Measurements from ENCODE around the gene MAP3K2. TPM values are rescaled to one million over a fixed set of nuclear protein-coding genes. Genes with fewer than 3 reads are reported as not detected.

MAP3K2 gene
- total RNA-seq, 1 donor from 2014 or later = 36.6 TPM

DNA sequence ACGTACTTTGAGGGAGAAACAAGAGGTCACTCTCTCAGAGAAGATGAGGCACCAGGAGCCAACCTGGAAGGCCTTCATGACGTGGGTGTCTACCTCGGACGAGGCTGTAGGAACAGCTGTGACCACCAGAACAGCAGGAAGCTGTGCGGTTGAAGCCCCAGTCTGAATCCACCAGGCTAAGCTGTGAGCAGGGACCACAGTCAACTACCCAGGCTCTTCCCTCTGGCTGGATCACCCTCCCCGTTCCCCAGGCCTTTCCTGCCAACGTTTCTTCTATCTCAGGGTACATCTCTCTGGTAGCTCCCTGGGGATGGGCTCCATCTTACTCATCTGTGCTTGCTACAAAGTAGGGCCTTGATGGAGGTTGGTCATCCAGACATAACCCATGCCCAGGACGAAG, 130.9 kb downstream of the MAP3K2 start:
- TF ChIP-seq POLR2AphosphoS5 (IDR thresholded peaks at IDR 0.05; ENCODE audit: insufficient read depth in 1 of 2, low read depth in 1 of 2) = no peak
- TF ChIP-seq POLR2A (IDR thresholded peaks at IDR 0.05) = no peak
- TF ChIP-seq, protein P1, sequence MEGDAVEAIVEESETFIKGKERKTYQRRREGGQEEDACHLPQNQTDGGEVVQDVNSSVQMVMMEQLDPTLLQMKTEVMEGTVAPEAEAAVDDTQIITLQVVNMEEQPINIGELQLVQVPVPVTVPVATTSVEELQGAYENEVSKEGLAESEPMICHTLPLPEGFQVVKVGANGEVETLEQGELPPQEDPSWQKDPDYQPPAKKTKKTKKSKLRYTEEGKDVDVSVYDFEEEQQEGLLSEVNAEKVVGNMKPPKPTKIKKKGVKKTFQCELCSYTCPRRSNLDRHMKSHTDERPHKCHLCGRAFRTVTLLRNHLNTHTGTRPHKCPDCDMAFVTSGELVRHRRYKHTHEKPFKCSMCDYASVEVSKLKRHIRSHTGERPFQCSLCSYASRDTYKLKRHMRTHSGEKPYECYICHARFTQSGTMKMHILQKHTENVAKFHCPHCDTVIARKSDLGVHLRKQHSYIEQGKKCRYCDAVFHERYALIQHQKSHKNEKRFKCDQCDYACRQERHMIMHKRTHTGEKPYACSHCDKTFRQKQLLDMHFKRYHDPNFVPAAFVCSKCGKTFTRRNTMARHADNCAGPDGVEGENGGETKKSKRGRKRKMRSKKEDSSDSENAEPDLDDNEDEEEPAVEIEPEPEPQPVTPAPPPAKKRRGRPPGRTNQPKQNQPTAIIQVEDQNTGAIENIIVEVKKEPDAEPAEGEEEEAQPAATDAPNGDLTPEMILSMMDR (IDR thresholded peaks at IDR 0.05) = no peak
- Histone ChIP-seq H3K4me3 (no peak overlapping the region), H3K27ac (no peak overlapping the region), H3K9me3 (no peaks in the 10 kb centered on the region), H3K27me3 (no peaks in the 10 kb centered on the region), H3K4me1 (no peaks in the 10 kb centered on the region), H3K36me3 (peaks cover 2 to 43% of the 10 kb centered on the region in 2 donors)
- intact Hi-C loops (cut with DNase I) = no loop called here
- no peak for DNase-seq (ENCODE audit: extremely low spot score in 2 of 2)

DNA sequence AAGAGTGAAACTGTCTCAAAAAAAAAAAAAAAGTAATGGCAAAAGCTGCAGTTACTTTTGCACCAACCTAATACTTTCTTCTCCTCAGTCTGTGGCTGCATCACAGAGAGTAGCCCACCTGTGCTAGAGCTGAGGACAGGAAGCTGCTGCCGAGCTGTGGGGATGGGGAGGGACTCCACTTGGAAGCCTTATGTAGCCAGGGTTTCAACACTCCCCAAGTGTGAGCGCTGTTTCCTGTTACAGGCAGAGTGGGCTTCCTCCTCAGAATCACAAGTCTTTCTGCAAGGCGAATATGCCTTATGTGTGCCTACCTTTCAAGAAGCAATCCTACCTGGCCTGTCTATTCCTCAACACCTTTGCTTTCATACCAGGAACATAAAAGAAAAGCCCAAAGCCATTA, 131.4 kb downstream of the MAP3K2 start:
- Histone ChIP-seq H3K4me1 (no peaks in the 10 kb centered on the region), H3K27ac (no peak overlapping the region), H3K4me3 (no peak overlapping the region), H3K27me3 (no peaks in the 10 kb centered on the region), H3K36me3 (peaks cover 2 to 43% of the 10 kb centered on the region in 2 donors), H3K9me3 (no peaks in the 10 kb centered on the region)
- TF ChIP-seq, protein P1 (IDR thresholded peaks at IDR 0.05) = no peak
- TF ChIP-seq POLR2A (IDR thresholded peaks at IDR 0.05) (no peak), POLR2AphosphoS5 (IDR thresholded peaks at IDR 0.05; ENCODE audit: insufficient read depth in 1 of 2, low read depth in 1 of 2) (no peak)
- intact Hi-C loops (cut with DNase I) = no loop called here
- no peak for DNase-seq (ENCODE audit: extremely low spot score in 2 of 2)

DNA sequence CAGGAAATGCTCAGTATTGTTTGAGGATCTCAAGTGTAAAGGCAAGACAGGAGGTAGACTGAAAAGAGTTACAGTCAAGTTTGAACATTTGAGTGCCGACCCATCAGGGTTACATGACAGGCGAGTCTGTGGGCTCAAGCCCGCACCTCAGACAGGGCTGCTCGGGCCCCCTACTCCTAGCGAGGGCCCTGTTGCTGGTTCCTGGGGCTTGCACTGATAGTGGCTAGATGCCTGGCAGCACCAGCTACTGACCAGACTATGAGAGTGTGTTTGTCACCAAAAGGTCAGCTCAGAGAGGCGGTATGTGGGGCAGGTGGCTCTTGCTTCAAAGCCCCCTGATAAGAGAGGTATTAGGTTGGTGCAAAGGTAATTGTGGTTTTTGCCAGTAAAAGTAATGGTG, 132.1 kb downstream of the MAP3K2 start:
- TF ChIP-seq POLR2A (IDR thresholded peaks at IDR 0.05) (no peak), POLR2AphosphoS5 (IDR thresholded peaks at IDR 0.05; ENCODE audit: insufficient read depth in 1 of 2, low read depth in 1 of 2) (no peak)
- TF ChIP-seq, protein P1 (IDR thresholded peaks at IDR 0.05) = no peak
- intact Hi-C loops (cut with DNase I) = no loop called here
- Histone ChIP-seq H3K9me3 (no peaks in the 10 kb centered on the region), H3K27ac (no peak overlapping the region), H3K36me3 (peaks cover 2 to 37% of the 10 kb centered on the region in 2 donors), H3K4me3 (no peak overlapping the region), H3K4me1 (no peaks in the 10 kb centered on the region), H3K27me3 (no peaks in the 10 kb centered on the region)
- DNase-seq (ENCODE audit: extremely low spot score in 2 of 2) = no peak

DNA sequence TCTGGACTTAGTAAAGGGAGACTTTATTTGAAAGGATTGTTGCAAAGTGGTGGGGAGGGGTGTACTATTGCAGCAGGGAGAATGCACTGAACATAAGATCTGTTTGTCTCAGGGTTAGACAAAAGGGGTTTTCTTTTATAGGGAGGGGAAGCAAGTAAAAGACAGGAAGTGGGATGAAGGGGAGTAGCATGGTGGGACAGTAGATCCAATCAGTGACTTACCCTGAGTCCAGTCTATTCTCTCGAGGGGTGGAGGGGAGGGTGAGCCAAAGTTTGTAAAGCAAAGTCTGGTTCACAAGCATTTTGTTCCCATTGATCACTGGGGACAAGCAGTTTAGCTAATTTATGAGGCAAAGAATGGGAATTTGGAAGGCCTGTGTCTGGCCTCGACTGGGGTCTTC, 132.6 kb downstream of the MAP3K2 start:
- H3K36me3 ChIP-seq = peaks cover 2 to 32% of the 10 kb centered on the region in 2 donors
- no peaks in the 10 kb centered on the region for H3K27me3 ChIP-seq
- no peak for DNase-seq (ENCODE audit: extremely low spot score in 2 of 2)
- no peaks in the 10 kb centered on the region for H3K9me3 ChIP-seq
- H3K27ac ChIP-seq = no peak overlapping the region
- no peaks in the 10 kb centered on the region for H3K4me1 ChIP-seq
- no peak overlapping the region for H3K4me3 ChIP-seq
- intact Hi-C loops (cut with DNase I) = no loop called here
- TF ChIP-seq POLR2AphosphoS5 (IDR thresholded peaks at IDR 0.05; ENCODE audit: insufficient read depth in 1 of 2, low read depth in 1 of 2) = no peak
- TF ChIP-seq POLR2A (IDR thresholded peaks at IDR 0.05) = no peak
- TF ChIP-seq, protein P1 (IDR thresholded peaks at IDR 0.05) = no peak

DNA sequence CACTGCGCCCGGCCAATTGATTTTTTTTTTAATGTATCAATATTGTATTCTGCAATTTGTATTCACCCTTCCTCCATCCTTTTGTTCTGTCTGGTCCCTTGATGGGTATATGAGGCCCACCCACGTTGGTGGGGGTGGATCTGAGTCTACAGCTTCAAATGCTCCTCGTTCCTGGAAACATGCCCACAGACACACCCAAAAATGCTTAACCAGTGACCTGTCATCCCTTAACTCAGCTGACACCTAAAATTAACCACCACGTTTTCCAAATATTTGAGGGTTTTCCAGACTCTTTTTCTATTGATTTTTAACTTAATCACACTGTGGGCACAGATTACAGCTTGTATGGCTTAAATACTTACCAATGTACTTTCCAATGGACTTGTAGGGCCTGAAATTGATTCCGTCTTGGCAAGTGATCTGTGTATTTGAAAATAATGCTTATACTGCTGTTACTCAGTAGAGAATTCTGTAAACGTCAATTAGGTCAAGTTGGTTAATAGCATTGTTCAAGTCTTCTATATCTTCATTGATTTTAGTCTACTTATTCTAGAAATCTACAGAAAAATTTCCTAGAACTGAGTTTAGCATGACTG, 133.3 kb downstream of the MAP3K2 start:
- no peak overlapping the region for H3K4me3 ChIP-seq
- intact Hi-C loops (cut with DNase I) = no loop called here
- H3K27me3 ChIP-seq = no peaks in the 10 kb centered on the region
- no peak overlapping the region for H3K27ac ChIP-seq
- DNase-seq (ENCODE audit: extremely low spot score in 2 of 2) = no peak
- no peak for TF ChIP-seq POLR2A (IDR thresholded peaks at IDR 0.05)
- no peak for TF ChIP-seq POLR2AphosphoS5 (IDR thresholded peaks at IDR 0.05; ENCODE audit: insufficient read depth in 1 of 2, low read depth in 1 of 2)
- TF ChIP-seq, protein P1 (IDR thresholded peaks at IDR 0.05) = no peak
- H3K4me1 ChIP-seq = no peaks in the 10 kb centered on the region
- peaks cover 2 to 25% of the 10 kb centered on the region in 2 donors for H3K36me3 ChIP-seq
- no peaks in the 10 kb centered on the region for H3K9me3 ChIP-seq
